ENCODE measurements around the gene TRMT10A. TPM values are rescaled to one million over a fixed set of nuclear protein-coding genes. Genes with fewer than 3 reads are reported as not detected.

The TRMT10A gene
- total RNA-seq (2013; cell fraction: nucleolus; rRNA removed), result 5.3 and 7.3 TPM in 2 replicates
- total RNA-seq (2014; rRNA removed), result 4.5 and 8.6 TPM in 2 replicates
- total RNA-seq (2014; rRNA removed; fragmentation: Illumina TruSeq; extraction: Trizol), result 11.1 and 12.8 TPM in 2 replicates
- total RNA-seq (2021), result 5.4 and 6.7 TPM in 2 replicates
- polyA plus RNA-seq (2011; ENCODE audit: low read depth), result 1.7 TPM
- polyA plus RNA-seq (2011; rRNA removed), result 8.3 and 14.1 TPM in 2 replicates
- 2.3 and 2.7 TPM in 2 replicates for polyA plus RNA-seq (2011; cell fraction: cytosol; rRNA removed)
- polyA plus RNA-seq (2011; cell fraction: nucleus; rRNA removed), result 2.9 and 3.0 TPM in 2 replicates
- 4.0 and 4.3 TPM in 2 replicates for polyA plus RNA-seq (2012)
- 13.4 and 14.8 TPM in 2 replicates for polyA plus RNA-seq (2014; fragmentation: Illumina TruSeq; extraction: Trizol)
- 1 to 10 TPM; 8.8 to 9.6 TPM for polyA plus RNA-seq (2014; fragmentation: Nextera tagmentation; extraction: Ambion mirVana)
- 4.6 and 5.7 TPM in 2 replicates for polyA plus RNA-seq (2014; rRNA removed)
- 10 to 100 TPM; 10.7 to 11.1 TPM for polyA plus RNA-seq (2016; fragmentation: Nextera tagmentation; extraction: Ambion mirVana)
- 2.4 and 2.9 TPM in 2 replicates for polyA minus RNA-seq (2011; rRNA and poly(A)+ RNA removed)
- 0.94 and 4.5 TPM in 2 replicates for polyA minus RNA-seq (2011; cell fraction: cytosol; rRNA and poly(A)+ RNA removed)
- polyA minus RNA-seq (2011; cell fraction: nucleus; rRNA and poly(A)+ RNA removed), result 1.1 and 5.5 TPM in 2 replicates
- percentile 51 among the genes with signal in this experiment for Bru-seq, nascent RNA
- BruChase-seq, experiment 1, labeled RNA remaining after a 6-hour chase, result percentile 53 among the genes with signal in this experiment
- BruChase-seq, experiment 2, labeled RNA remaining after a 2-hour chase, result percentile 55 among the genes with signal in this experiment
- long read RNA-seq, experiment 1, partial matches to known transcripts, result 0 of 4 reads
- long read RNA-seq, experiment 1, other reads (novel, unspliced or antisense), result 2 of 4 reads
- long read RNA-seq, experiment 2, transcript TRMT10A-202 (8 exons, 1,638 nt), result major isoform, 14 of 36 reads
- long read RNA-seq, experiment 2, transcript TRMT10A-203 (8 exons, 3,516 nt), result minor isoform, 5 of 36 reads
- long read RNA-seq, experiment 2, partial matches to known transcripts, result 4 of 36 reads
- long read RNA-seq, experiment 2, other reads (novel, unspliced or antisense), result 13 of 36 reads

DNA sequence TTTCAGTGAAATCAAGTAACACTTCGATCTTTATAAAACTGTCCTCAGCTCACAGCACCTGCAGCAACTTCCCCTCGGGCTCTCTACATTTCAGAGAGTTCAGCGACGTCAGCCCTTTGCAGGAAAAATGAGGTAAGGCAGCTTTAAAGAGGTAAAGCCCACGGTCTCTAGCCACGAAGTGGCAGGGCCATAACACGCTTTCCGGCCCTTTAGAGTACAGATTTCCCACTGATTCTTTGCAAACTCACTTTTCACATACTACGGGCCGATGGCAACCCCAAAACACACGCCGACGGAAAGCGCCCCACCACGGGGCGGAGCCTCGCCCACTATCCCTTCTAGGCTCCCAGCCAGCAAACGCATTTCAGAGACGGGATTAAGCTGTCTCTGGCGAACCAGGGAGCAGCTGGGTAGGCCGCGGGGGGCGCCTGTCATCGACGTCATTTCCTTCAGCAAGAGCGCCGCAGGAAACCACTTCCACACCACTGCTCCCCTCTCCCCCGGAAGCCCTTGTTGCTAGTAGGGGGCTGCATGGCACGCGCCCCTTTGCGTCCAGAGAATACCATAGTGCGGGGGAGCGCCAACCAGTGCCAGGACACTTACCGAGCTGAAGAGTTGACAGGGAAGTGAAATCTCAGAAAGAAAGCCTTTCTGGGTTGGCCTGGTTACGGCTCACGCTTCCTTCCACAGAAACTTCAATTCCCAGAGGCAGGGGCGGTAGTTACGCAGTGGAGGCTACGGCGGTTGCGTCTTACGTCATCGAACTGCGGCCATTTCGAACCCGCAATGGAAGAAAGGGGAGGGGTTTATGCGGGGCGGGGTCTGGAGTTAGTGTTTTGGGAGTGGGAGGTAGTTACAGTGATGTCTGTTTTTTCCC is at the start of gene TRMT10A:
TRMT10A (minus strand) TSS at position 730 of the 877 bp plus-strand sequence. CDS start 4,701 bp downstream, outside the sequence.
- Histone ChIP-seq H3K36me3 (ENCODE audit: control insufficient read depth in 2 of 2, insufficient read depth in 2 of 2, low read length in 1 of 2) (no peaks in the 10 kb centered on the region), H3K27ac (ENCODE audit: control insufficient read depth, insufficient read depth) (peak within 1 kb of the TSS; percentile 97), H3K4me3 (peak within 1 kb of the TSS; percentile 93), H3K4me1 (ENCODE audit: control insufficient read depth, insufficient read depth, low read length) (no peaks in the 10 kb centered on the region), H3K27me3 (replicated peaks in 1 of 2; ENCODE audit: control insufficient read depth in 2 of 2, insufficient read depth in 2 of 2, low read length in 1 of 2) (no peaks in the 10 kb centered on the region), H3K4me2 (ENCODE audit: control insufficient read depth, insufficient read depth) (peak within 1 kb of the TSS; percentile 68), H3K9me3 (replicated peaks; ENCODE audit: control insufficient read depth, insufficient read depth, low read length) (no peaks in the 10 kb centered on the region), H3K9ac (ENCODE audit: control insufficient read depth, insufficient read depth, low read length) (peak within 1 kb of the TSS; percentile 79), H2AFZ (ENCODE audit: control insufficient read depth, low read depth, low read length) (peak within 1 kb of the TSS; percentile 100), H4K20me1 (ENCODE audit: control insufficient read depth, insufficient read depth) (no peaks in the 10 kb centered on the region), H3K79me2 (ENCODE audit: control insufficient read depth, insufficient read depth, low read length) (no peaks in the 10 kb centered on the region)
- in situ Hi-C loops (cut with MboI), result loop anchor here (5.0 kb wide), 3 partner anchors 244 to 384 kb away; partner anchors contain the start of genes DNAJB14 and LAMTOR3
- intact Hi-C loops (cut with micrococcal nuclease; ENCODE audit: unreplicated experiment), result loop anchor here (1.0 kb wide), 3 partner anchors 285 to 386 kb away; no protein-coding TSS in a partner anchor
- DNase-seq (ENCODE audit: low read depth, low spot score) (peak; percentile 85), ATAC-seq (peak; percentile 95), FAIRE-seq (peak; percentile 87)
- ChIA-PET POLR2A (interaction anchor here (0.9 to 1.9 kb wide), 8 partner anchors 10 to 385 kb away, joined by 3 to 7 read pairs (median 5); partner anchors contain the start of genes DAPP1, DNAJB14 and MTTP), CTCF (interaction anchor here (0.8 to 4.0 kb wide), 13 partner anchors 9 to 388 kb away, joined by 3 to 70 read pairs (median 6); partner anchors contain the start of genes DAPP1 and MTTP), SMC1A (ENCODE audit: uncharacterized antibody, unreplicated experiment) (interaction anchor here (0.6 to 4.1 kb wide), 12 partner anchors 11 to 385 kb away, joined by 3 to 50 read pairs (median 7); partner anchors contain the start of genes DAPP1, DNAJB14 and MTTP), RAD21 (ENCODE audit: unreplicated experiment) (interaction anchor here (0.6 to 2.6 kb wide), 17 partner anchors 10 to 568 kb away, joined by 3 to 31 read pairs (median 3); partner anchors contain the start of genes DNAJB14, METAP1 and MTTP)
- BruUV-seq (replicated peaks), result no TSS peak
- under 1% methylated on average over 46 of the region's 48 CpGs for WGBS (ENCODE audit: insufficient coverage, insufficient replicate concordance, low lambda C conversion rate, missing lambda C conversion rate)
- TF ChIP-seq SIX5 (IDR thresholded peaks at IDR 0.05; ENCODE audit: low read depth, low read length, severe bottlenecking) (peak; percentile 81), SMC3 (IDR thresholded peaks at IDR 0.05; ENCODE audit: borderline replicate concordance, low read length) (no peak), ZNF592 (IDR thresholded peaks at IDR 0.05) (no peak), FOXK2 (IDR thresholded peaks at IDR 0.05) (no peak), MYC (IDR thresholded peaks at IDR 0.05; ENCODE audit: insufficient read depth, insufficient read length, insufficient replicate concordance, low read length, severe bottlenecking) (peak; percentile 38), SKIL (IDR thresholded peaks at IDR 0.05; ENCODE audit: low read depth, poor library complexity, severe bottlenecking) (no peak)
- TF ChIP-seq, protein P1, sequence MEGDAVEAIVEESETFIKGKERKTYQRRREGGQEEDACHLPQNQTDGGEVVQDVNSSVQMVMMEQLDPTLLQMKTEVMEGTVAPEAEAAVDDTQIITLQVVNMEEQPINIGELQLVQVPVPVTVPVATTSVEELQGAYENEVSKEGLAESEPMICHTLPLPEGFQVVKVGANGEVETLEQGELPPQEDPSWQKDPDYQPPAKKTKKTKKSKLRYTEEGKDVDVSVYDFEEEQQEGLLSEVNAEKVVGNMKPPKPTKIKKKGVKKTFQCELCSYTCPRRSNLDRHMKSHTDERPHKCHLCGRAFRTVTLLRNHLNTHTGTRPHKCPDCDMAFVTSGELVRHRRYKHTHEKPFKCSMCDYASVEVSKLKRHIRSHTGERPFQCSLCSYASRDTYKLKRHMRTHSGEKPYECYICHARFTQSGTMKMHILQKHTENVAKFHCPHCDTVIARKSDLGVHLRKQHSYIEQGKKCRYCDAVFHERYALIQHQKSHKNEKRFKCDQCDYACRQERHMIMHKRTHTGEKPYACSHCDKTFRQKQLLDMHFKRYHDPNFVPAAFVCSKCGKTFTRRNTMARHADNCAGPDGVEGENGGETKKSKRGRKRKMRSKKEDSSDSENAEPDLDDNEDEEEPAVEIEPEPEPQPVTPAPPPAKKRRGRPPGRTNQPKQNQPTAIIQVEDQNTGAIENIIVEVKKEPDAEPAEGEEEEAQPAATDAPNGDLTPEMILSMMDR (IDR thresholded peaks at IDR 0.05 in 2 of 3, conservative IDR thresholded peaks at IDR 0.05 in 1 of 3; ENCODE audit: control insufficient read depth in 2 of 3, extremely low read depth in 1 of 3, insufficient read depth in 1 of 3, low read depth in 3 of 3, low read length in 3 of 3), result no peak
